ENCODE results near the gene FAM161B. TPM values are rescaled to one million over a fixed set of nuclear protein-coding genes. Genes with fewer than 3 reads are reported as not detected.

FAM161B gene
- total and polyA plus RNA-seq, 2 of the 8 experiments (the other 6 are each of a cell fraction or from before 2014, with no cell fraction given): 0.14 to 0.32 TPM

DNA sequence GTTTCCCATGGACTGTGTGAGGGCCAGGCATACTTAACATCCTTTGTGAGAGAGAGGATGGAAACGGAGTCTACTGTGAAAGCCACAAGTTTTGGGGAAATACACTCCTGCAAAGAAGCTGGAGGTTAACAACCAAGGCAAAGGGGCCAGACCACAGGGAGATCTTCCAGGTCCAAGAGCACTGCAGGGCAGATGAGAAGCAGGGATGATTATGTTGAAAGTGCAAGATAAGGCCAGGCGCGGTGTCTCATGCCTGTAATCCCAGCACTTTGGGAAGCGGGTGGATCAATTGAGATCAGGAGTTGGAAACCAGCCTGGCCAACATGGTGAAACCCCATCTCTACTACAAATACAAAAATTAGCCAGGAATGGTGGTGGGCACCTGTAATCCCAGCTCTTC, 15.3 kb upstream of the FAM161B start (continued):
- TF ChIP-seq RAD21 (IDR thresholded peaks at IDR 0.05 in 1 of 2, conservative IDR thresholded peaks at IDR 0.05 in 1 of 2; ENCODE audit: low read depth in 2 of 2, low read length in 2 of 2): no peak
- no peak for TF ChIP-seq SIRT6 (IDR thresholded peaks at IDR 0.05; ENCODE audit: low read length)
- TF ChIP-seq JUND (IDR thresholded peaks at IDR 0.05; ENCODE audit: low read length): no peak
- TF ChIP-seq GABPA (IDR thresholded peaks at IDR 0.05; ENCODE audit: borderline replicate concordance, insufficient read depth, low read length): no peak
- no peak for TF ChIP-seq CHD2 (IDR thresholded peaks at IDR 0.05; ENCODE audit: low read length)
- TF ChIP-seq CREB1 (IDR thresholded peaks at IDR 0.05): no peak
